HepG2 (cell line): ENCODE measurements around the gene CYSLTR2. TPM values are rescaled to one million over a fixed set of nuclear protein-coding genes. Genes with fewer than 3 reads are reported as not detected.

Experiments
- BHLHE40 ChIP-seq: IDR thresholded peaks from 2 replicates; pipeline ENCODE4 v1.6.1; 2011; ENCODE audit warnings: low read length, improper control_type of control experiment
- BRCA1 ChIP-seq: sonication (generic); formaldehyde crosslinking; IDR thresholded peaks from 2 replicates; pipeline ENCODE4 v1.4.0; 2020; ENCODE audit warnings: missing genetic modification reagents
- CENPX ChIP-seq: sonication (generic); formaldehyde crosslinking; IDR thresholded peaks from 2 replicates; pipeline ENCODE4 v1.9.0; 2021; ENCODE audit warnings: mild to moderate bottlenecking, missing genetic modification reagents, moderate library complexity
- FIP1L1 ChIP-seq: fragments of 200-400 bp; formaldehyde crosslinking; IDR thresholded peaks from 2 replicates; pipeline ENCODE4 v1.6.1; 2018; ENCODE audit warnings: low read depth, mild to moderate bottlenecking, low read length, moderate library complexity, borderline replicate concordance; ENCODE audit not compliant: insufficient read depth
- KLF15 ChIP-seq: sonication (generic); formaldehyde crosslinking; IDR thresholded peaks from 2 replicates; pipeline ENCODE4 v1.8.1; 2023; ENCODE audit warnings: borderline replicate concordance, mild to moderate bottlenecking, inconsistent platforms, missing genetic modification reagents, mixed read lengths
- MEIS1 ChIP-seq: sonication (generic); formaldehyde crosslinking; IDR thresholded peaks from 2 replicates; pipeline ENCODE4 v1.9.0; 2021; ENCODE audit warnings: mild to moderate bottlenecking, missing genetic modification reagents, moderate library complexity, borderline replicate concordance
- MIER2 ChIP-seq: IDR thresholded peaks from 2 replicates; pipeline ENCODE4 v1.6.1; 2016; ENCODE audit warnings: missing biosample characterization, missing genetic modification reagents
- MYC ChIP-seq: sonication (generic); formaldehyde crosslinking; IDR thresholded peaks from 2 replicates; pipeline ENCODE4 v1.9.0; 2021; ENCODE audit warnings: missing genetic modification reagents, borderline replicate concordance
- PHF8 ChIP-seq: sonication (generic); formaldehyde crosslinking; IDR thresholded peaks from 2 replicates; pipeline ENCODE4 v1.5.0; 2020; ENCODE audit warnings: missing genetic modification reagents
- RBFOX2 ChIP-seq: fragments of 200-400 bp; formaldehyde crosslinking; IDR thresholded peaks from 2 replicates; pipeline ENCODE4 v1.6.1; 2017; ENCODE audit warnings: low read depth, mild to moderate bottlenecking, low read length
- REL ChIP-seq: sonication (generic); formaldehyde crosslinking; conservative IDR thresholded peaks from 2 replicates; pipeline ENCODE4 v1.8.0; 2022; ENCODE audit warnings: mild to moderate bottlenecking, missing genetic modification reagents, moderate library complexity
- ZC3H13 ChIP-seq: sonication (generic); formaldehyde crosslinking; IDR thresholded peaks from 2 replicates; pipeline ENCODE4 v1.8.1; 2023; ENCODE audit warnings: mild to moderate bottlenecking, missing genetic modification reagents, moderate library complexity
- ZMYM3 ChIP-seq: sonication (generic); formaldehyde crosslinking; IDR thresholded peaks from 2 replicates; pipeline ENCODE4 v1.5.1; 2020; ENCODE audit warnings: mild to moderate bottlenecking, missing genetic modification reagents
- ZNF232 ChIP-seq: sonication (generic); formaldehyde crosslinking; IDR thresholded peaks from 2 replicates; pipeline ENCODE4 v1.4.0; 2020; ENCODE audit warnings: missing genetic modification reagents, borderline replicate concordance
- ZNF451 ChIP-seq: sonication (generic); formaldehyde crosslinking; IDR thresholded peaks from 2 replicates; pipeline ENCODE4 v1.5.0; 2020; ENCODE audit warnings: mild to moderate bottlenecking, missing genetic modification reagents
- ZNF589 ChIP-seq: sonication (generic); formaldehyde crosslinking; conservative IDR thresholded peaks from 2 replicates; pipeline ENCODE4 v1.8.0; 2022; ENCODE audit warnings: mild to moderate bottlenecking, moderate library complexity, missing genetic modification reagents
- ZNF616 ChIP-seq: sonication (generic); formaldehyde crosslinking; IDR thresholded peaks from 2 replicates; pipeline ENCODE4 v1.5.0; 2020; ENCODE audit warnings: low read depth, mild to moderate bottlenecking, missing genetic modification reagents
- ZNF788 ChIP-seq: sonication (generic); formaldehyde crosslinking; IDR thresholded peaks from 2 replicates; pipeline ENCODE4 v1.5.0; 2020; ENCODE audit warnings: mild to moderate bottlenecking, missing genetic modification reagents, borderline replicate concordance
- ZNF878 ChIP-seq: sonication (generic); formaldehyde crosslinking; IDR thresholded peaks from 2 replicates; pipeline ENCODE4 v1.8.1; 2023; ENCODE audit warnings: mild to moderate bottlenecking, missing genetic modification reagents, moderate library complexity
- polyA plus RNA-seq, 8 experiments: library from polyadenylated mRNA; depleted of rRNA in 3 of 8; stranded (reverse) in 7 of 8; unstranded in 1 of 8; fragments of >200 nt; fragmentation: Illumina TruSeq in 4 of 8; extraction: Trizol in 4 of 8; gene quantifications; 2 replicates each; pipeline versions ENCODE4 v1.2.1 to v1.2.3, GENCODE V29; 2011 to 2016; ENCODE audit warnings: low read depth in 4 of 8, missing spikeins in 1 of 8, mixed read lengths in 1 of 8; ENCODE audit not compliant: insufficient read depth in 1 of 8
- total RNA-seq, 5 experiments: library from RNA; depleted of rRNA; stranded (reverse); fragments of >200 nt; fragmentation: Illumina TruSeq; extraction: Trizol; gene quantifications; 2 replicates each; pipeline ENCODE4 v1.2.3, GENCODE V29; 2016; ENCODE audit warnings: low read depth in 1 of 5
- TF ChIP-seq, protein P1 (sequence below): sonication (generic); formaldehyde crosslinking; IDR thresholded peaks from 2 replicates; pipeline ENCODE4 v1.4.0; 2020; ENCODE audit warnings: missing genetic modification reagents
- TF ChIP-seq, protein P2 (sequence below): sonication (generic); formaldehyde crosslinking; conservative IDR thresholded peaks from 2 replicates; pipeline ENCODE4 v1.5.0; 2020; ENCODE audit warnings: missing genetic modification reagents
- TF ChIP-seq, protein P3 (sequence below): sonication (generic); formaldehyde crosslinking; IDR thresholded peaks from 2 replicates; pipeline ENCODE4 v1.4.0; 2020; ENCODE audit warnings: missing genetic modification reagents
- TF ChIP-seq, protein P4 (sequence below): sonication (generic); formaldehyde crosslinking; IDR thresholded peaks from 2 replicates; pipeline ENCODE4 v1.4.0; 2020; ENCODE audit warnings: missing genetic modification reagents

Gene CYSLTR2
- total and polyA plus RNA-seq, 2 of the 13 experiments (the other 11 are each of a cell fraction or from before 2014, with no cell fraction given) = not detected

DNA sequence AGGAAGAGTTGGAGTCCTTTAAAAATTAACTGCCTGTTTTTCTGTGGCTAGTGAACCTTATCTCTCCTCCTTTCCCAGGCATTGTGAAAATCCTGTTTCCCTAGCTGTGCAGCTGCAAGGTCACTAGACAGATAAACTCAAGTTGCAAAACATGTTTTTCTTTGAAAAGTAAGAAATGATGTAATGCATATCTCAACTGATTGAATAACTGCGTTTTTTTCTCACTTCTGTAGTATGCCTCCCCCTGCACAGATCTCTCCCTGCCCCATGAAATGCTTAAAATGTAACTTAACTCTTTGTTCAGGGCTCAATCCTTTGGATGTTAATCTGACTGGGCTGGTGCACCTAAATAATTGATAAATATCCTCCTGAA lies 27.7 kb upstream of the CYSLTR2 start (continued):
- TF ChIP-seq, protein P1, sequence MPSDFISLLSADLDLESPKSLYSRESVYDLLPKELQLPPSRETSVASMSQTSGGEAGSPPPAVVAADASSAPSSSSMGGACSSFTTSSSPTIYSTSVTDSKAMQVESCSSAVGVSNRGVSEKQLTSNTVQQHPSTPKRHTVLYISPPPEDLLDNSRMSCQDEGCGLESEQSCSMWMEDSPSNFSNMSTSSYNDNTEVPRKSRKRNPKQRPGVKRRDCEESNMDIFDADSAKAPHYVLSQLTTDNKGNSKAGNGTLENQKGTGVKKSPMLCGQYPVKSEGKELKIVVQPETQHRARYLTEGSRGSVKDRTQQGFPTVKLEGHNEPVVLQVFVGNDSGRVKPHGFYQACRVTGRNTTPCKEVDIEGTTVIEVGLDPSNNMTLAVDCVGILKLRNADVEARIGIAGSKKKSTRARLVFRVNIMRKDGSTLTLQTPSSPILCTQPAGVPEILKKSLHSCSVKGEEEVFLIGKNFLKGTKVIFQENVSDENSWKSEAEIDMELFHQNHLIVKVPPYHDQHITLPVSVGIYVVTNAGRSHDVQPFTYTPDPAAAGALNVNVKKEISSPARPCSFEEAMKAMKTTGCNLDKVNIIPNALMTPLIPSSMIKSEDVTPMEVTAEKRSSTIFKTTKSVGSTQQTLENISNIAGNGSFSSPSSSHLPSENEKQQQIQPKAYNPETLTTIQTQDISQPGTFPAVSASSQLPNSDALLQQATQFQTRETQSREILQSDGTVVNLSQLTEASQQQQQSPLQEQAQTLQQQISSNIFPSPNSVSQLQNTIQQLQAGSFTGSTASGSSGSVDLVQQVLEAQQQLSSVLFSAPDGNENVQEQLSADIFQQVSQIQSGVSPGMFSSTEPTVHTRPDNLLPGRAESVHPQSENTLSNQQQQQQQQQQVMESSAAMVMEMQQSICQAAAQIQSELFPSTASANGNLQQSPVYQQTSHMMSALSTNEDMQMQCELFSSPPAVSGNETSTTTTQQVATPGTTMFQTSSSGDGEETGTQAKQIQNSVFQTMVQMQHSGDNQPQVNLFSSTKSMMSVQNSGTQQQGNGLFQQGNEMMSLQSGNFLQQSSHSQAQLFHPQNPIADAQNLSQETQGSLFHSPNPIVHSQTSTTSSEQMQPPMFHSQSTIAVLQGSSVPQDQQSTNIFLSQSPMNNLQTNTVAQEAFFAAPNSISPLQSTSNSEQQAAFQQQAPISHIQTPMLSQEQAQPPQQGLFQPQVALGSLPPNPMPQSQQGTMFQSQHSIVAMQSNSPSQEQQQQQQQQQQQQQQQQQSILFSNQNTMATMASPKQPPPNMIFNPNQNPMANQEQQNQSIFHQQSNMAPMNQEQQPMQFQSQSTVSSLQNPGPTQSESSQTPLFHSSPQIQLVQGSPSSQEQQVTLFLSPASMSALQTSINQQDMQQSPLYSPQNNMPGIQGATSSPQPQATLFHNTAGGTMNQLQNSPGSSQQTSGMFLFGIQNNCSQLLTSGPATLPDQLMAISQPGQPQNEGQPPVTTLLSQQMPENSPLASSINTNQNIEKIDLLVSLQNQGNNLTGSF = no peak
- TF ChIP-seq ZNF232 (CRISPR knock-in tag) = no peak
- no peak for TF ChIP-seq ZC3H13 (CRISPR knock-in tag)
- TF ChIP-seq BRCA1 (CRISPR knock-in tag) = no peak
- TF ChIP-seq ZNF616 (CRISPR knock-in tag) = no peak
- TF ChIP-seq REL (CRISPR knock-in tag) = no peak
- no peak for TF ChIP-seq BHLHE40
- peak; percentile 39; the same call in 1 of the 2 replicates for TF ChIP-seq ZNF788 (CRISPR knock-in tag)
- no peak for TF ChIP-seq FIP1L1
- TF ChIP-seq CENPX (CRISPR knock-in tag) = no peak
- TF ChIP-seq, protein P2, sequence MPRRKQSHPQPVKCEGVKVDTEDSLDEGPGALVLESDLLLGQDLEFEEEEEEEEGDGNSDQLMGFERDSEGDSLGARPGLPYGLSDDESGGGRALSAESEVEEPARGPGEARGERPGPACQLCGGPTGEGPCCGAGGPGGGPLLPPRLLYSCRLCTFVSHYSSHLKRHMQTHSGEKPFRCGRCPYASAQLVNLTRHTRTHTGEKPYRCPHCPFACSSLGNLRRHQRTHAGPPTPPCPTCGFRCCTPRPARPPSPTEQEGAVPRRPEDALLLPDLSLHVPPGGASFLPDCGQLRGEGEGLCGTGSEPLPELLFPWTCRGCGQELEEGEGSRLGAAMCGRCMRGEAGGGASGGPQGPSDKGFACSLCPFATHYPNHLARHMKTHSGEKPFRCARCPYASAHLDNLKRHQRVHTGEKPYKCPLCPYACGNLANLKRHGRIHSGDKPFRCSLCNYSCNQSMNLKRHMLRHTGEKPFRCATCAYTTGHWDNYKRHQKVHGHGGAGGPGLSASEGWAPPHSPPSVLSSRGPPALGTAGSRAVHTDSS (CRISPR knock-in tag) = no peak
- TF ChIP-seq ZNF589 (CRISPR knock-in tag) = no peak
- TF ChIP-seq MEIS1 (CRISPR knock-in tag) = no peak; the same call in 1 of the 2 replicates
- peak; percentile 30; the same call in 1 of the 2 replicates for TF ChIP-seq ZMYM3 (CRISPR knock-in tag)
- TF ChIP-seq, protein P3, sequence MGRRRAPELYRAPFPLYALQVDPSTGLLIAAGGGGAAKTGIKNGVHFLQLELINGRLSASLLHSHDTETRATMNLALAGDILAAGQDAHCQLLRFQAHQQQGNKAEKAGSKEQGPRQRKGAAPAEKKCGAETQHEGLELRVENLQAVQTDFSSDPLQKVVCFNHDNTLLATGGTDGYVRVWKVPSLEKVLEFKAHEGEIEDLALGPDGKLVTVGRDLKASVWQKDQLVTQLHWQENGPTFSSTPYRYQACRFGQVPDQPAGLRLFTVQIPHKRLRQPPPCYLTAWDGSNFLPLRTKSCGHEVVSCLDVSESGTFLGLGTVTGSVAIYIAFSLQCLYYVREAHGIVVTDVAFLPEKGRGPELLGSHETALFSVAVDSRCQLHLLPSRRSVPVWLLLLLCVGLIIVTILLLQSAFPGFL (CRISPR knock-in tag) = no peak
- TF ChIP-seq MIER2 (CRISPR knock-in tag) = peak; percentile 40; the same call in 1 of the 2 replicates
- TF ChIP-seq PHF8 (CRISPR knock-in tag) = no peak
- no peak for TF ChIP-seq RBFOX2
- TF ChIP-seq ZNF878 (CRISPR knock-in tag) = no peak
- no peak for TF ChIP-seq MYC (CRISPR knock-in tag)
- TF ChIP-seq, protein P4, sequence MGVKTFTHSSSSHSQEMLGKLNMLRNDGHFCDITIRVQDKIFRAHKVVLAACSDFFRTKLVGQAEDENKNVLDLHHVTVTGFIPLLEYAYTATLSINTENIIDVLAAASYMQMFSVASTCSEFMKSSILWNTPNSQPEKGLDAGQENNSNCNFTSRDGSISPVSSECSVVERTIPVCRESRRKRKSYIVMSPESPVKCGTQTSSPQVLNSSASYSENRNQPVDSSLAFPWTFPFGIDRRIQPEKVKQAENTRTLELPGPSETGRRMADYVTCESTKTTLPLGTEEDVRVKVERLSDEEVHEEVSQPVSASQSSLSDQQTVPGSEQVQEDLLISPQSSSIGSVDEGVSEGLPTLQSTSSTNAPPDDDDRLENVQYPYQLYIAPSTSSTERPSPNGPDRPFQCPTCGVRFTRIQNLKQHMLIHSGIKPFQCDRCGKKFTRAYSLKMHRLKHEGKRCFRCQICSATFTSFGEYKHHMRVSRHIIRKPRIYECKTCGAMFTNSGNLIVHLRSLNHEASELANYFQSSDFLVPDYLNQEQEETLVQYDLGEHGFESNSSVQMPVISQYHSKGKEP (CRISPR knock-in tag) = no peak
- TF ChIP-seq ZNF451 (CRISPR knock-in tag) = no peak
- no peak for TF ChIP-seq KLF15
